GM12873 (cell line): Measurements from ENCODE around the gene CXCL16.

ENCODE experiments used
- CTCF ChIP-seq: IDR thresholded peaks from 2 replicates; pipeline ENCODE4 v1.5.1; 2012; ENCODE audit warnings: low read depth, mild to moderate bottlenecking, moderate library complexity, low read length, control low read depth; ENCODE audit not compliant: insufficient read depth; ENCODE audit errors: missing control alignments

The CXCL16 gene

GRCh38 chr17:4710693-4711634, 28.8 kb downstream of the CXCL16 start:
- no peak for TF ChIP-seq CTCF

- TF ChIP-seq CTCF: peak; percentile 74
Measured at GRCh38 chr17:4709794-4710692, 29.7 kb downstream of the CXCL16 start, which contains the start of gene ARRB2. TSS of gene ARRB2 (plus strand) at chr17:4710632. CDS start at chr17:4710722, 90 bp downstream.

GRCh38 chr17:4708436-4708835, 31.3 kb downstream of the CXCL16 start:
- no peak for TF ChIP-seq CTCF

GRCh38 chr17:4706121-4706520, 33.6 kb downstream of the CXCL16 start:
- no peak for TF ChIP-seq CTCF

GRCh38 chr17:4704991-4705390, 34.7 kb downstream of the CXCL16 start:
- TF ChIP-seq CTCF: no peak

GRCh38 chr17:4703330-4703691, 36.4 kb downstream of the CXCL16 start:
- TF ChIP-seq CTCF: no peak

- no peak for TF ChIP-seq CTCF
Measured at GRCh38 chr17:4701116-4701515, 38.6 kb downstream of the CXCL16 start.
